ENCODE data around the gene PCDHGC4.

DNA sequence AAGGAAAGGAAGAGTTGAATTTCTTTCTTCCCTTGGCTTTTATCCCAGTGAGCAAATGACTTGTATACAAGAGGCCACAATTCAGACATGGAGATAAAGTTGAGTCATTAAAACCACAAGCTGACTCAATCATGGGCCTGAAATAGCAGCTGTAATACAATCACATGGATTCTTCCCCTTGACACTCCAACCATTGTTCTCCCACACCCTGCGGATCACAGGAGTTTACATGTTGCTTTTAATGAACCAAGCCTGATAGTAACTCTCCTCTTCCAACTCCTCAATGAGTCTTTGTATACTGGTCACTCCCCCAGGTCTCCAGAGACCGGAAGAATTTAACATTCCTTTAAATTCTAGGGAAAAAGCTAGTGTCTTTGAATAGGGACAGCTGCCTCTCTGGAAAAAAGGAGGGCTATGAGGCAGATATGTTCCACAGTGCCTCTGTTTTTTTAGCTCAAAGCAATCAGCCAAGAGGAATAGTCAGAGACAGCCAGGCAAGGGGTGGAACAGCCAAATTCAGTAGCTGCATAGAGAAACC, 36.5 kb downstream of the PCDHGC4 start:
- TF ChIP-seq, protein P1, sequence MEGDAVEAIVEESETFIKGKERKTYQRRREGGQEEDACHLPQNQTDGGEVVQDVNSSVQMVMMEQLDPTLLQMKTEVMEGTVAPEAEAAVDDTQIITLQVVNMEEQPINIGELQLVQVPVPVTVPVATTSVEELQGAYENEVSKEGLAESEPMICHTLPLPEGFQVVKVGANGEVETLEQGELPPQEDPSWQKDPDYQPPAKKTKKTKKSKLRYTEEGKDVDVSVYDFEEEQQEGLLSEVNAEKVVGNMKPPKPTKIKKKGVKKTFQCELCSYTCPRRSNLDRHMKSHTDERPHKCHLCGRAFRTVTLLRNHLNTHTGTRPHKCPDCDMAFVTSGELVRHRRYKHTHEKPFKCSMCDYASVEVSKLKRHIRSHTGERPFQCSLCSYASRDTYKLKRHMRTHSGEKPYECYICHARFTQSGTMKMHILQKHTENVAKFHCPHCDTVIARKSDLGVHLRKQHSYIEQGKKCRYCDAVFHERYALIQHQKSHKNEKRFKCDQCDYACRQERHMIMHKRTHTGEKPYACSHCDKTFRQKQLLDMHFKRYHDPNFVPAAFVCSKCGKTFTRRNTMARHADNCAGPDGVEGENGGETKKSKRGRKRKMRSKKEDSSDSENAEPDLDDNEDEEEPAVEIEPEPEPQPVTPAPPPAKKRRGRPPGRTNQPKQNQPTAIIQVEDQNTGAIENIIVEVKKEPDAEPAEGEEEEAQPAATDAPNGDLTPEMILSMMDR (IDR thresholded peaks at IDR 0.05) = no peak
- no peak for TF ChIP-seq EZH2 (IDR thresholded peaks at IDR 0.05)
- TF ChIP-seq EZH2phosphoT487 (IDR thresholded peaks at IDR 0.05) = no peak
